PC-3 (cell line): ENCODE data around the gene FRG1. TPM values are rescaled to one million over a fixed set of nuclear protein-coding genes. Genes with fewer than 3 reads are reported as not detected.
"Not testable (repeated sequence)": the region's sequence is repeated elsewhere in the genome, so short reads cannot be mapped to it uniquely, and the experiment has no call there.

Experiments used
- ATAC-seq: fragments of 200-7000 bp; cut with Tn5 transposase; 2 replicates; pipeline ENCODE4 v1.9.1; 2020; ENCODE audit warnings: mild to moderate bottlenecking, moderate library complexity
- BruUV-seq: library from RNA; stranded (reverse); fragments of 400-500 nt; replicated peaks from 2 replicates; lab custom pipeline; 2021; lab: Mats Ljungman, UMichigan
- CTCF ChIA-PET: fragments of 300-600 bp; sonication (Branson Sonifier 250); formaldehyde crosslinking; loops from one replicate; lab custom pipeline; 2022; ENCODE audit warnings: antibody characterized with exemption; lab: Charles Lee
- POLR2A ChIA-PET: fragments of 300-600 bp; sonication (Branson Sonifier 250); formaldehyde crosslinking; loops from one replicate; lab custom pipeline; 2022; ENCODE audit warnings: antibody characterized with exemption; ENCODE audit not compliant: unreplicated experiment; lab: Charles Lee
- DNase-seq: peaks from one replicate; pipeline ENCODE4 v3.0.0-alpha.2; 2015
- H2AFZ ChIP-seq: fragments of 300-600 bp; sonication (generic); 2 replicates; pipeline ENCODE4 v1.6.0; 2016; ENCODE audit warnings: antibody characterized with exemption, low read length
- H3F3A ChIP-seq: fragments of 300-600 bp; sonication (generic); one replicate; pipeline ENCODE4 v1.6.0; 2017; ENCODE audit warnings: antibody characterized with exemption, low read length, control low read depth, mild to moderate bottlenecking; ENCODE audit not compliant: unreplicated experiment
- H3K27ac ChIP-seq: fragments of 300-600 bp; sonication (generic); 2 replicates; pipeline ENCODE4 v1.5.1; 2016; ENCODE audit warnings: mild to moderate bottlenecking, low read length
- H3K27me3 ChIP-seq: fragments of 300-600 bp; sonication (generic); 2 replicates; pipeline ENCODE4 v1.6.1; 2016; ENCODE audit warnings: low read length, mixed read lengths
- H3K36me3 ChIP-seq: fragments of 300-600 bp; sonication (generic); 2 replicates; pipeline ENCODE4 v1.6.1; 2016; ENCODE audit warnings: low read depth, mixed run types, low read length, mixed read lengths
- H3K4me1 ChIP-seq: fragments of 300-600 bp; sonication (generic); 2 replicates; pipeline ENCODE4 v1.5.1; 2016; ENCODE audit warnings: low read length; ENCODE audit not compliant: insufficient read depth
- H3K4me2 ChIP-seq: fragments of 300-600 bp; sonication (generic); 2 replicates; pipeline ENCODE4 v1.6.0; 2016; ENCODE audit warnings: low read length
- H3K4me3 ChIP-seq: fragments of 300-600 bp; sonication (generic); 2 replicates; pipeline ENCODE4 v1.5.1; 2016; ENCODE audit warnings: mild to moderate bottlenecking, low read length, mixed read lengths
- H3K79me2 ChIP-seq: fragments of 300-600 bp; sonication (generic); 2 replicates; pipeline ENCODE4 v1.6.1; 2017; ENCODE audit warnings: low read length, mixed read lengths
- H3K9ac ChIP-seq: fragments of 300-600 bp; sonication (generic); 2 replicates; pipeline ENCODE4 v1.6.0; 2016; ENCODE audit warnings: mild to moderate bottlenecking, low read length
- H3K9me2 ChIP-seq: fragments of 300-600 bp; sonication (generic); replicated peaks from 2 replicates; pipeline ENCODE4 v1.6.1; 2016; ENCODE audit warnings: mixed run types, low read length, mixed read lengths
- H3K9me3 ChIP-seq: fragments of 300-600 bp; sonication (generic); 2 replicates; pipeline ENCODE4 v1.6.1; 2016; ENCODE audit warnings: low read length, mixed read lengths
- H4K20me1 ChIP-seq: fragments of 300-600 bp; sonication (generic); 2 replicates; pipeline ENCODE4 v1.6.1; 2016; ENCODE audit warnings: low read length, mixed read lengths
- EZH2 ChIP-seq: fragments of 300-600 bp; sonication (generic); IDR thresholded peaks from one replicate; pipeline ENCODE4 v1.6.1; 2017; ENCODE audit warnings: antibody characterized with exemption, mild to moderate bottlenecking, low read length; ENCODE audit not compliant: unreplicated experiment
- EZH2phosphoT487 ChIP-seq: fragments of 300-600 bp; sonication (generic); IDR thresholded peaks from 2 replicates; pipeline ENCODE4 v1.6.1; 2018; ENCODE audit warnings: mild to moderate bottlenecking, antibody characterized with exemption, low read length, borderline replicate concordance
- intact Hi-C: fragments of 100-400 bp; cut with micrococcal nuclease; formaldehyde crosslinking; loops from 2 replicates; pipeline ENCODE4 v1.9.0; 2023
- total RNA-seq: library from RNA; depleted of rRNA; stranded (reverse); fragments of >200 nt; gene quantifications from 2 replicates; pipeline ENCODE4 v1.2.3, GENCODE V29; 2014
- TF ChIP-seq, protein P1 (sequence below): fragments of 300-600 bp; sonication (generic); conservative IDR thresholded peaks from 2 replicates; pipeline ENCODE4 v1.5.1; 2017; ENCODE audit warnings: antibody characterized with exemption, low read depth, mild to moderate bottlenecking, low read length

Gene FRG1
- total RNA-seq, 1 experiment from 2014 or later, result 19.0 TPM

DNA sequence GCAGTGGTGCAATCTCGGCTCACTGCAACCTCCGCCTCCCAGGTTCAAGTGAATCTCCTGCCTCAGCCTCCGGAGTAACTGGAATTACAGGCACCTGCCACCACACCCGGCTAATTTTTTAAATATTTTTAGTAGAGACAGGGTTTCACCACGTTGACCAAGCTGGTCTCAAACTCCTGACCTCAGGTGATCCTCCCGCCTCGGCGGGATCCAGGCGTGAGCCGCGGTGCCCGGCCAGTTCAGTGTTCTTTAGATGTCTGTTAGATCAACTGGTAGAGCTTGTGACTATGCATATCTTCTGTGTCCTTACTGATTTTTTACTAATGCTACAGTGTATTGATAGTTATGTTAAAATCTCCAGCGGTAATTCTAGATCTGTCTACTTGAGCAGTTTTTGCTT lies 6.2 kb downstream of the FRG1 start:
- H3K27ac ChIP-seq, H3K9ac ChIP-seq, ATAC-seq, H4K20me1 ChIP-seq, H3K9me3 ChIP-seq, H3K4me2 ChIP-seq, H2AFZ ChIP-seq, H3F3A ChIP-seq, CTCF ChIA-PET, H3K9me2 ChIP-seq, BruUV-seq, H3K4me1 ChIP-seq, H3K4me3 ChIP-seq, intact Hi-C loops, H3K36me3 ChIP-seq, DNase-seq, POLR2A ChIA-PET, H3K27me3 ChIP-seq: not testable (repeated sequence)
- H3K79me2 ChIP-seq, result peaks cover 29% of the 10 kb centered on the region

DNA sequence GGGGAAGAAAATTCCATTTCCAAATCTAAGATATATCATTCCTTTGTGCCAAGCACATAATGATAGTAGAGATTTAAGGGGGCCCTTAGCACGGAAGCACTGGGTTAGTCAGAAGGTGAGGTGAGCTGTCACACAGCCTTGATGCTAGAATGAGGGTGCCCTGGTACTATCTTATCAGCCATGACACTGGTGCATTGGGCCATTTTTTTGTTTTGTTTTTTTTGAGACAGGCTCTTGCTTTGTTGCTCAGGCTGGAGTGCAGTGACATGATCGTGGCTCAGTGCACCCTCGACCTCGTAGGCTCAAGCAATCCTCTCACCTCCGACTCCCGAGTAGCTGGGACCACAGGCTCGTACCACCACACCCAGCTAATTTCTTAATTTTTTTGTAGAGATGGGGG lies 7.8 kb downstream of the FRG1 start:
- H3K9ac ChIP-seq, POLR2A ChIA-PET, H3K9me2 ChIP-seq, H4K20me1 ChIP-seq, H3K27me3 ChIP-seq, H3K9me3 ChIP-seq, H3K4me3 ChIP-seq, DNase-seq, H3K4me2 ChIP-seq, H3K4me1 ChIP-seq, BruUV-seq, CTCF ChIA-PET, H3K27ac ChIP-seq, H3F3A ChIP-seq, H2AFZ ChIP-seq, H3K36me3 ChIP-seq, intact Hi-C loops, ATAC-seq: not testable (repeated sequence)
- H3K79me2 ChIP-seq, result peaks cover 16% of the 10 kb centered on the region; the same call in 1 of the 2 replicates

DNA sequence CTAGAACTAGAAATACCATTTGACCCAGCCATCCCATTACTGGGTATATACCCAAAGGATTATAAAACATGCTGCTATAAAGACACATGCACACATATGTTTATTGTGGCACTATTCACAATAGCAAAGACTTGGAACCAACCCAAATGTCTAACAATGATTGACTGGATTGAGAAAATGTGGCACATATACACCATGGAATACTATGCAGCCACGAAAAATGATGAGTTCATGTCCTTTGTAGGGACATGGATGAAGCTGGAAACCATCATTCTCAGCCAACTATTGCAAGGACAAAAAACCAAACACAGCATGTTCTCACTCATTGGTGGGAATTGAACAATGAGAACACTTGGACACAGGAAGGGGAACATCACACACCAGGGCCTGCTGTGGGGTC lies 28.6 kb downstream of the FRG1 start:
- intact Hi-C loops, BruUV-seq, H3K9ac ChIP-seq, H4K20me1 ChIP-seq, H3K4me1 ChIP-seq, CTCF ChIA-PET, H3K79me2 ChIP-seq, H3K9me3 ChIP-seq, H3K27ac ChIP-seq, H3K36me3 ChIP-seq, H3K27me3 ChIP-seq, H3F3A ChIP-seq, H3K9me2 ChIP-seq, H2AFZ ChIP-seq, DNase-seq, H3K4me3 ChIP-seq, ATAC-seq, H3K4me2 ChIP-seq, POLR2A ChIA-PET: not testable (repeated sequence)

DNA sequence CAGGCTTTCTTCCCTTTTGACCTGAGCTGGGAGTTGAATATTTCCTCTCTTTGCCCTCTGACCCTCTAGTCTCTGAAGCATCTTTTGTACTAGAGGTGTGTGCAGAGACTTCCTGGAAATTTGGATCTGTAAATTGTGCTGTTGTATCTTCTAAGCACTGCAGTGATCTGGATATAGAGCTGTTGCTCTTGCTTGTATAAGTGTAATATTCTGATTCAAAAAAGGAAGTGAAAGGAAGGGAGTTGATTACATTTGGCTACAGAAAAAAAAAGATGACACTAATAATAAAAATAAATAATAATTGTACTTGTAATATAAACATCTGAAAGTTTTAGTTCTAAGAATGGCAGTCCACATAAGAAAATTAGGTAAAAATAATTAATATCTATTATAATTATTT lies 33.0 kb downstream of the FRG1 start:
- Histone ChIP-seq H4K20me1 (no peaks in the 10 kb centered on the region), H3K27me3 (no peaks in the 10 kb centered on the region), H3K9me2 (no peaks in the 10 kb centered on the region), H3K79me2 (no peaks in the 10 kb centered on the region), H3K4me2 (no peak overlapping the region), H3K36me3 (no peaks in the 10 kb centered on the region), H3K27ac (no peak overlapping the region), H3K9ac (no peak overlapping the region), H3K9me3 (no peaks in the 10 kb centered on the region), H3K4me3 (no peak overlapping the region), H2AFZ (no peak overlapping the region), H3K4me1 (no peaks in the 10 kb centered on the region), H3F3A (no peaks in the 10 kb centered on the region)
- no TSS peak for BruUV-seq
- TF ChIP-seq EZH2phosphoT487 (no peak), EZH2 (no peak)
- TF ChIP-seq, protein P1, sequence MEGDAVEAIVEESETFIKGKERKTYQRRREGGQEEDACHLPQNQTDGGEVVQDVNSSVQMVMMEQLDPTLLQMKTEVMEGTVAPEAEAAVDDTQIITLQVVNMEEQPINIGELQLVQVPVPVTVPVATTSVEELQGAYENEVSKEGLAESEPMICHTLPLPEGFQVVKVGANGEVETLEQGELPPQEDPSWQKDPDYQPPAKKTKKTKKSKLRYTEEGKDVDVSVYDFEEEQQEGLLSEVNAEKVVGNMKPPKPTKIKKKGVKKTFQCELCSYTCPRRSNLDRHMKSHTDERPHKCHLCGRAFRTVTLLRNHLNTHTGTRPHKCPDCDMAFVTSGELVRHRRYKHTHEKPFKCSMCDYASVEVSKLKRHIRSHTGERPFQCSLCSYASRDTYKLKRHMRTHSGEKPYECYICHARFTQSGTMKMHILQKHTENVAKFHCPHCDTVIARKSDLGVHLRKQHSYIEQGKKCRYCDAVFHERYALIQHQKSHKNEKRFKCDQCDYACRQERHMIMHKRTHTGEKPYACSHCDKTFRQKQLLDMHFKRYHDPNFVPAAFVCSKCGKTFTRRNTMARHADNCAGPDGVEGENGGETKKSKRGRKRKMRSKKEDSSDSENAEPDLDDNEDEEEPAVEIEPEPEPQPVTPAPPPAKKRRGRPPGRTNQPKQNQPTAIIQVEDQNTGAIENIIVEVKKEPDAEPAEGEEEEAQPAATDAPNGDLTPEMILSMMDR, result no peak
- ChIA-PET POLR2A (no interaction called here), CTCF (no interaction called here)
- DNase-seq, result no peak
- no peak for ATAC-seq
- intact Hi-C loops, result loop anchor here (5.0 kb wide), 1 partner anchor 49 kb away; no protein-coding TSS in a partner anchor
